Liver (tissue), 9 donors: ENCODE measurements around the gene MAPT. TPM values are rescaled to one million over a fixed set of nuclear protein-coding genes. Genes with fewer than 3 reads are reported as not detected.

Experiments used
- DNase-seq: peaks from one replicate; pipeline ENCODE4 v3.0.0-alpha.2; 2017; ENCODE audit warnings: low spot score
- H3K27ac ChIP-seq, 2 donors: one replicate each; pipeline ENCODE4 v1.7.0; 2013; ENCODE audit warnings: inconsistent platforms in 2 of 2, low read length in 2 of 2, control low read depth in 1 of 2, low read depth in 1 of 2, mild to moderate bottlenecking in 1 of 2
- H3K27me3 ChIP-seq, 4 donors: one replicate each; pipeline versions ENCODE4 v1.6.1 to v1.7.0; 2013; ENCODE audit warnings: low read length in 3 of 4, inconsistent platforms in 1 of 4, mild to moderate bottlenecking in 1 of 4, moderate library complexity in 1 of 4; ENCODE audit not compliant: control insufficient read depth in 4 of 4, insufficient read depth in 4 of 4
- H3K36me3 ChIP-seq, 4 donors: one replicate each; pipeline versions ENCODE4 v1.6.1 to v1.7.0; 2013; ENCODE audit warnings: low read length in 3 of 4, mild to moderate bottlenecking in 3 of 4, low read depth in 1 of 4, moderate library complexity in 1 of 4; ENCODE audit not compliant: control insufficient read depth in 4 of 4, insufficient read depth in 3 of 4
- H3K4me1 ChIP-seq, 4 donors: one replicate each; pipeline versions ENCODE4 v1.6.1 to v1.7.0; 2013; ENCODE audit warnings: low read length in 3 of 4, mild to moderate bottlenecking in 3 of 4, moderate library complexity in 1 of 4; ENCODE audit not compliant: control insufficient read depth in 4 of 4, insufficient read depth in 4 of 4
- H3K4me3 ChIP-seq, 3 donors: one replicate each; pipeline versions ENCODE4 v1.6.1 to v1.7.0; 2013; ENCODE audit warnings: low read length in 3 of 3, control low read depth in 1 of 3, low read depth in 1 of 3, mild to moderate bottlenecking in 1 of 3
- H3K9ac ChIP-seq, 2 donors: one replicate each; pipeline ENCODE4 v1.7.0; 2013; ENCODE audit warnings: low read length in 2 of 2, mild to moderate bottlenecking in 2 of 2, moderate library complexity in 2 of 2, control low read depth in 1 of 2, low read depth in 1 of 2
- H3K9me3 ChIP-seq, 4 donors: one replicate each; pipeline versions ENCODE4 v1.6.1 to v1.7.0; 2013; ENCODE audit warnings: low read length in 3 of 4; ENCODE audit not compliant: control insufficient read depth in 4 of 4
- FOXA1 ChIP-seq: IDR thresholded peaks from 2 replicates; pipeline ENCODE4 v1.6.1; 2016; ENCODE audit warnings: antibody characterized with exemption
- GABPA ChIP-seq, 2 donors: IDR thresholded peaks in 1 of 2; conservative IDR thresholded peaks in 1 of 2; 2 replicates each; pipeline ENCODE4 v1.6.1; 2016; ENCODE audit warnings: antibody characterized with exemption in 2 of 2, mild to moderate bottlenecking in 1 of 2, moderate library complexity in 1 of 2
- HNF4G ChIP-seq: IDR thresholded peaks from 2 replicates; pipeline ENCODE4 v1.6.1; 2016; ENCODE audit warnings: antibody characterized with exemption
- JUND ChIP-seq, 2 donors: IDR thresholded peaks; 2 replicates each; pipeline ENCODE4 v1.6.1; 2016; ENCODE audit warnings: antibody characterized with exemption in 2 of 2
- MAX ChIP-seq: IDR thresholded peaks from 2 replicates; pipeline ENCODE4 v1.6.1; 2016; ENCODE audit warnings: antibody characterized with exemption
- RAD21 ChIP-seq, 2 donors: IDR thresholded peaks; 2 replicates each; pipeline ENCODE4 v1.6.1; 2016; ENCODE audit warnings: antibody characterized with exemption in 2 of 2, mild to moderate bottlenecking in 2 of 2
- REST ChIP-seq: IDR thresholded peaks from 2 replicates; pipeline ENCODE4 v1.6.1; 2016; ENCODE audit warnings: antibody characterized with exemption, mild to moderate bottlenecking
- RXRA ChIP-seq, 2 donors: IDR thresholded peaks; 2 replicates each; pipeline ENCODE4 v1.6.1; 2017 to 2018; ENCODE audit warnings: antibody characterized with exemption in 2 of 2, mild to moderate bottlenecking in 1 of 2
- SP1 ChIP-seq: IDR thresholded peaks from 2 replicates; pipeline ENCODE4 v1.6.1; 2018; ENCODE audit warnings: antibody characterized with exemption, mild to moderate bottlenecking
- YY1 ChIP-seq: IDR thresholded peaks from 2 replicates; pipeline ENCODE4 v1.6.1; 2016; ENCODE audit warnings: antibody characterized with exemption, mild to moderate bottlenecking
- ZBTB33 ChIP-seq: IDR thresholded peaks from 2 replicates; pipeline ENCODE4 v1.6.1; 2016; ENCODE audit warnings: antibody characterized with exemption
- WGBS: extraction: QIAGEN DNeasy Blood & Tissue Kit; methylation state at CpG from one replicate; pipeline ENCODE4 v1.1.7; 2013; 5-methylcytosine and 5-hydroxymethylcytosine counted together
- polyA plus RNA-seq, 2 donors: library from polyadenylated mRNA; stranded (reverse) in 1 of 2; unstranded in 1 of 2; fragments of 200-250 nt in 1 of 2; fragments of >200 nt in 1 of 2; fragmentation: Nextera tagmentation in 1 of 2; extraction: Ambion mirVana in 1 of 2; gene quantifications; one replicate each; pipeline versions ENCODE4 v1.2.1 to v1.2.3, GENCODE V29; 2013 to 2015
- total RNA-seq, 2 donors: library from RNA; depleted of rRNA; stranded (reverse); fragments of >200 nt; gene quantifications; one replicate each; pipeline ENCODE4 v1.2.3, GENCODE V29; 2014
- donor health status: healthy.
- donor health status: healthy.
- donor health status: healthy.
- donor health status: healthy.
- donor health status: healthy.

MAPT gene
- total and polyA plus RNA-seq, 4 donors = 0.05 to 0.67 (median 0.27) TPM

GRCh38 chr17:45906927-45907622 is 12.7 kb downstream of the MAPT start (continued):
- TF ChIP-seq HNF4G (no peak), GABPA (IDR thresholded peaks at IDR 0.05 in 1 of 2, conservative IDR thresholded peaks at IDR 0.05 in 1 of 2) (no peak)

GRCh38 chr17:45907750-45908395 is 13.5 kb downstream of the MAPT start:
- WGBS = 85% methylated on average over 11 of the region's 11 CpGs
- peaks cover 0 to 16% (median 7%) of the 10 kb centered on the region in 4 donors for H3K36me3 ChIP-seq
- TF ChIP-seq YY1 (no peak), RXRA (IDR thresholded peaks at IDR 0.05) (no peak)

GRCh38 chr17:45908460-45908859 is 14.1 kb downstream of the MAPT start:
- DNase-seq = no peak
- TF ChIP-seq ZBTB33 = no peak
- TF ChIP-seq MAX = no peak
- TF ChIP-seq REST = no peak
- TF ChIP-seq HNF4G = no peak
- TF ChIP-seq RXRA (IDR thresholded peaks at IDR 0.05) = no peak
- TF ChIP-seq SP1 = no peak
- no peak for TF ChIP-seq JUND (IDR thresholded peaks at IDR 0.05)
- no peak for TF ChIP-seq RAD21 (IDR thresholded peaks at IDR 0.05)
- no peak for TF ChIP-seq FOXA1
- 72% methylated on average over 3 of the region's 3 CpGs for WGBS
- Histone ChIP-seq H3K4me1 (peaks cover 0 to 21% (median 0%) of the 10 kb centered on the region in 4 donors), H3K36me3 (peaks cover 0 to 16% (median 7%) of the 10 kb centered on the region in 4 donors), H3K4me3 (no peak overlapping the region), H3K9ac (no peak overlapping the region), H3K27me3 (no peaks in the 10 kb centered on the region), H3K9me3 (peaks cover 0 to 2% (median 0%) of the 10 kb centered on the region in 4 donors), H3K27ac (no peak overlapping the region)

More at GRCh38 chr17:45907750-45908395, 13.5 kb downstream of the MAPT start:
- H3K9ac ChIP-seq = no peak overlapping the region
- H3K4me3 ChIP-seq = no peak overlapping the region
- H3K27ac ChIP-seq = no peak overlapping the region
- H3K9me3 ChIP-seq = peaks cover 0 to 2% (median 0%) of the 10 kb centered on the region in 4 donors
- no peak for DNase-seq
- H3K27me3 ChIP-seq = no peaks in the 10 kb centered on the region
- H3K4me1 ChIP-seq = peaks cover 0 to 21% (median 2%) of the 10 kb centered on the region in 4 donors
